Activated T-cell treated with anti-CD3 and anti-CD28 coated beads for 4 hours (primary cell): ENCODE results near the gene KIF1B.
"Not testable (repeated sequence)": the region's sequence is repeated elsewhere in the genome, so short reads cannot be mapped to it uniquely, and the experiment has no call there.

Experiments used
- DNase-seq: peaks from one replicate; pipeline ENCODE4 v3.0.0-alpha.2; 2020

The KIF1B gene

GRCh38 chr1:10196976-10197375, 13.4 kb upstream of the KIF1B start:
- DNase-seq: no peak

GRCh38 chr1:10200620-10201019, 9.8 kb upstream of the KIF1B start:
- no peak for DNase-seq

GRCh38 chr1:10204003-10204642, 6.2 kb upstream of the KIF1B start:
- no peak for DNase-seq

GRCh38 chr1:10205206-10205605, 5.2 kb upstream of the KIF1B start:
- DNase-seq: not testable (repeated sequence)

GRCh38 chr1:10207810-10208209, 2.6 kb upstream of the KIF1B start:
- no peak for DNase-seq

GRCh38 chr1:10208537-10208936, 1.8 kb upstream of the KIF1B start:
- DNase-seq: no peak

GRCh38 chr1:10209590-10209904, 823 bp upstream of the KIF1B start:
- no peak for DNase-seq

GRCh38 chr1:10210841-10211804, 753 bp downstream of the KIF1B start:
- DNase-seq: no peak

- no peak for DNase-seq
Measured at GRCh38 chr1:10211805-10212410, 1.5 kb downstream of the KIF1B start.

- DNase-seq: no peak
Measured at GRCh38 chr1:10212476-10212875, 2.1 kb downstream of the KIF1B start.

- DNase-seq: no peak
Measured at GRCh38 chr1:10213186-10213705, 2.9 kb downstream of the KIF1B start.

- no peak for DNase-seq
Measured at GRCh38 chr1:10216090-10216749, 5.8 kb downstream of the KIF1B start.

- no peak for DNase-seq
Measured at GRCh38 chr1:10217748-10218441, 7.5 kb downstream of the KIF1B start.

GRCh38 chr1:10220200-10220599, 9.8 kb downstream of the KIF1B start:
- DNase-seq: no peak

GRCh38 chr1:10220657-10221056, 10.3 kb downstream of the KIF1B start:
- DNase-seq: not testable (repeated sequence)

GRCh38 chr1:10225573-10225972, 15.2 kb downstream of the KIF1B start:
- DNase-seq: no peak

GRCh38 chr1:10228528-10228927, 18.2 kb downstream of the KIF1B start:
- no peak for DNase-seq

- DNase-seq: no peak
Measured at GRCh38 chr1:10229903-10230302, 19.5 kb downstream of the KIF1B start.

GRCh38 chr1:10232163-10232562, 21.8 kb downstream of the KIF1B start:
- DNase-seq: no peak

- no peak for DNase-seq
Measured at GRCh38 chr1:10236405-10237156, 26.2 kb downstream of the KIF1B start.

GRCh38 chr1:10237157-10237539, 26.8 kb downstream of the KIF1B start:
- DNase-seq: no peak

GRCh38 chr1:10242135-10242534, 31.8 kb downstream of the KIF1B start:
- no peak for DNase-seq
